Thymus (tissue), 11 donors: Measurements from ENCODE around the gene LRP1. TPM values are rescaled to one million over a fixed set of nuclear protein-coding genes. Genes with fewer than 3 reads are reported as not detected.

Source experiments
- DNase-seq, 9 donors: peaks; one replicate each; pipeline ENCODE4 v3.0.0-alpha.2; 2013; ENCODE audit warnings: low spot score in 9 of 9, low read depth in 6 of 9, missing footprints in 1 of 9
- H3K27ac ChIP-seq, 2 donors: one replicate each; pipeline ENCODE4 v1.5.1; 2013; ENCODE audit warnings: control low read depth in 1 of 2, low read depth in 1 of 2, low read length in 1 of 2, mild to moderate bottlenecking in 1 of 2, moderate library complexity in 1 of 2
- H3K27me3 ChIP-seq, 2 donors: one replicate each; pipeline ENCODE4 v1.5.1; 2013; ENCODE audit warnings: low read length in 1 of 2; ENCODE audit not compliant: control insufficient read depth in 2 of 2, insufficient read depth in 1 of 2
- H3K36me3 ChIP-seq, 2 donors: one replicate each; pipeline ENCODE4 v1.5.1; 2013; ENCODE audit warnings: low read length in 1 of 2, mild to moderate bottlenecking in 1 of 2, moderate library complexity in 1 of 2; ENCODE audit not compliant: control insufficient read depth in 2 of 2, insufficient read depth in 2 of 2
- H3K4me1 ChIP-seq, 2 donors: one replicate each; pipeline ENCODE4 v1.5.1; 2013; ENCODE audit warnings: low read length in 2 of 2; ENCODE audit not compliant: control insufficient read depth in 2 of 2, insufficient read depth in 2 of 2
- H3K4me3 ChIP-seq, 2 donors: one replicate each; pipeline ENCODE4 v1.5.1; 2013; ENCODE audit warnings: low read length in 2 of 2, control low read depth in 1 of 2, mild to moderate bottlenecking in 1 of 2
- H3K9me3 ChIP-seq, 2 donors: one replicate each; pipeline ENCODE4 v1.5.1; 2013; ENCODE audit warnings: low read length in 1 of 2, mild to moderate bottlenecking in 1 of 2; ENCODE audit not compliant: control insufficient read depth in 2 of 2, insufficient read depth in 1 of 2
- WGBS: extraction: QIAGEN DNeasy Blood & Tissue Kit; methylation state at CpG from one replicate; pipeline ENCODE4 v1.1.7; 2013; 5-methylcytosine and 5-hydroxymethylcytosine counted together
- polyA plus RNA-seq: library from polyadenylated mRNA; stranded (reverse); fragments of 200-250 nt; gene quantifications from one replicate; pipeline ENCODE4 v1.2.3, GENCODE V29; 2013
- total RNA-seq: library from RNA; stranded (reverse); fragments of 120-200 nt; gene quantifications from one replicate; pipeline ENCODE4 v1.2.4, GENCODE V29; 2013
- donor health status: healthy.

The LRP1 gene
- total and polyA plus RNA-seq, 2 donors: 4.5 to 22.6 TPM

DNA sequence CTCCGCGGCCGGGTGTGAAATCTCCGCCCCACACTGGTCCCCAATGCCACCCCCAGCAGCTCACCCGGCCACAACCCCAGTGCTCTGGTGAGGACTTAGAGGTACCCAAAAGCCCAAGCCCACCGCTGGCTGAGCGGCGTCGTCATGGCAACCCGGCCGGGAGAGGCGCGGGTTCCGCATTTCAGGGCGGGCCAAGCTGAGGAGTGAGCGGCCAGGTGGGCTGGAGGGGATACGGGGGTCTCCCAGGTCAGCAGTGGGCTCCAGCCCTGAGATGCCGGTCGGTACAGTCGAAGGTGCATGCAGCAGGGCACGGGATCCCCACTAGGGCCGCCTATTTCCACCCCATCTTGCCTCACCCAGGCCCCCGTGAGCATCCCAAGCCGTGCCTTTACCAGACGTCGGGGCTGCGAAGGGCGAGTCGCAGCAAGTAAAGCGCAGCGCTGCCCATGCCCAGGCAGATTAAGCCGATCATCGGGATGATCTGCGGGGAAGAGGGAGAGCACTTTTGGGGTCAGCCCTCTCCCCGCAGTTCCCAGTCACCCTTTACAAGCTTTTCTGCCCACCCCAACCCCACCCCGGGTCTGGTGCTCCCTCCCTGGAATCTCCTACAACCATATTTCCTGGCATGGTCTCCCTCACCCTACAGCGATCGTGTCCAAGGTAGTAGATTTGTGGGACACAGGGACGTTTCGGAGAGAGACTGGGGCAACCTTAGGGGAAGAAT is 108.1 kb downstream of the LRP1 start:
- Histone ChIP-seq H3K27me3 (peaks cover 65 to 71% of the 10 kb centered on the region in 2 donors), H3K4me1 (peaks cover 26 to 59% of the 10 kb centered on the region in 2 donors), H3K36me3 (peaks cover 38 to 45% of the 10 kb centered on the region in 2 donors), H3K9me3 (peaks cover 0 to 32% of the 10 kb centered on the region in 2 donors), H3K27ac (no peak overlapping the region), H3K4me3 (no peak overlapping the region)
- 14% methylated on average over 40 of the region's 40 CpGs for WGBS
- peak in 1 of 9 donors; percentile 12 for DNase-seq

DNA sequence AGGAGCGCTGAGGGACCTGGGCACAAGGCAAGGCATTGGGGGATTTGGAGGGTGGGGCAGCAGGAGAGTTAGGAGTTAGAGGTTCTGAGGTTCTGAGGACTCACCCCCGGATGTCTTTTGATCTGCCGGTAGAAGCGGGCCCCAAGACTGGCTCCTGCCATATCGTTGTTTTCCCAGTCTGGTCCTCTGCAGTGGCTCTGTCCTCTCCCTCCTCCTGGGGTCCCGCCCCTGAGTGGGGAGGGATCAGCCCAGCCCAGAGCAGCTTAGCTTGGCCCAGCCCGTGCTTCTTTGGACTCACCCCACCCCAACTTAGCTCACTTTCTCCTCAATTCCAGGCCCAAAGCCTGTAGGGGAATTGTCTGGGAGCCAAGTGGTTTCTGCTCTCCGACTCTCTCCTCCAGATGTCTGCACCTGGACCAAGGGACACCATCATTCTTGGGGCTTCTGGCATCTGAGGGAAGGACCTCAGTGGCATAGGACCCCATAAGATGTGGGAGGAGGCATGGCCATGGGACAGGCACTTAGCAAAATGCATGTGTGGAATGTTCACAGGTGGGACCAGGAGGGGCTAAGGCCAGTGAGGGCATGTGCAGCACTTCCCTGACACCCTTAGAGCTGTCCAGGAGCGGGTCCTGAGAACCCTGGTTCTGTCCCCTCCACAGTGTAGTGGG is 108.8 kb downstream of the LRP1 start:
- Histone ChIP-seq H3K36me3 (peaks cover 31 to 38% of the 10 kb centered on the region in 2 donors), H3K4me1 (peaks cover 26 to 64% of the 10 kb centered on the region in 2 donors), H3K4me3 (no peak overlapping the region), H3K9me3 (peaks cover 0 to 34% of the 10 kb centered on the region in 2 donors), H3K27ac (no peak overlapping the region), H3K27me3 (peaks cover 72 to 78% of the 10 kb centered on the region in 2 donors)
- DNase-seq: peak in 1 of 9 donors; percentile 9
- WGBS: 28% methylated on average over 9 of the region's 9 CpGs

DNA sequence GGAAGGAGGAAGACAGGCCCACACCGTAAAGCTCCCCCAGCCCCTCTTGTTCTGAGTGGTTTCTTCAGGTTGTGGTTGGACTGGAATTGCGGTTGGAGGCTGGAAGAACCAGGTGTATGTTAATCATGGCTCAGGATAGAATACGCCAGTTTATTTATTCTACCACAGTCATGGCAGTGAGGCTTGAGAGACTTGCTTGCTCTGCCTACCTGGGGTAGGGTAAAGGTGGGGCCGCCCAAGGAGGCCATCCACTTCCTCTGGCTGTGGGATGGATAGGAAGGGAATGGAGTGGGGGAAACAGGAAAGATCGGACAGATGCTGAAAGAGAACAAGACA is 109.3 kb downstream of the LRP1 start:
- peaks cover 0 to 39% of the 10 kb centered on the region in 2 donors for H3K9me3 ChIP-seq
- WGBS: 30% methylated on average over 5 of the region's 5 CpGs
- H3K27me3 ChIP-seq: peaks cover 77 to 83% of the 10 kb centered on the region in 2 donors
- H3K36me3 ChIP-seq: peaks cover 26 to 33% of the 10 kb centered on the region in 2 donors
- peaks cover 27 to 68% of the 10 kb centered on the region in 2 donors for H3K4me1 ChIP-seq
- no peak for DNase-seq
- H3K27ac ChIP-seq: no peak overlapping the region
- H3K4me3 ChIP-seq: no peak overlapping the region

GRCh38 chr12:57237932-57238853 is 109.9 kb downstream of the LRP1 start:
- 6% methylated on average over 63 of the region's 63 CpGs for WGBS
- peak in 1 of 9 donors; percentile 50 for DNase-seq
- Histone ChIP-seq H3K27ac (no peak overlapping the region), H3K4me3 (peak overlapping the region; percentile 24 to 28), H3K9me3 (peaks cover 0 to 44% of the 10 kb centered on the region in 2 donors), H3K4me1 (peaks cover 33 to 75% of the 10 kb centered on the region in 2 donors), H3K36me3 (peaks cover 20 to 27% of the 10 kb centered on the region in 2 donors), H3K27me3 (peaks cover 83 to 89% of the 10 kb centered on the region in 2 donors)

- Histone ChIP-seq H3K9me3 (peaks cover 0 to 45% of the 10 kb centered on the region in 2 donors), H3K4me1 (peaks cover 33 to 82% of the 10 kb centered on the region in 2 donors), H3K4me3 (peak overlapping the region; percentile 24 to 28), H3K36me3 (peaks cover 12 to 19% of the 10 kb centered on the region in 2 donors), H3K27me3 (peaks cover 89 to 96% of the 10 kb centered on the region in 2 donors), H3K27ac (no peak overlapping the region)
- WGBS: 3% methylated on average over 47 of the region's 47 CpGs
- peak in 7 of 9 donors; percentile 66 to 91 (median 81) for DNase-seq
Measured at GRCh38 chr12:57238854-57239554, 110.7 kb downstream of the LRP1 start.

- Histone ChIP-seq H3K27me3 (peaks cover 92 to 100% of the 10 kb centered on the region in 2 donors), H3K4me1 (peaks cover 33 to 82% of the 10 kb centered on the region in 2 donors), H3K36me3 (peaks cover 5 to 13% of the 10 kb centered on the region in 2 donors), H3K27ac (no peak overlapping the region), H3K4me3 (peak overlapping the region; percentile 49 to 50), H3K9me3 (peaks cover 0 to 45% of the 10 kb centered on the region in 2 donors)
- WGBS: 7% methylated on average over 14 of the region's 14 CpGs
- no peak for DNase-seq
Measured at GRCh38 chr12:57239587-57240065, 111.3 kb downstream of the LRP1 start.

DNA sequence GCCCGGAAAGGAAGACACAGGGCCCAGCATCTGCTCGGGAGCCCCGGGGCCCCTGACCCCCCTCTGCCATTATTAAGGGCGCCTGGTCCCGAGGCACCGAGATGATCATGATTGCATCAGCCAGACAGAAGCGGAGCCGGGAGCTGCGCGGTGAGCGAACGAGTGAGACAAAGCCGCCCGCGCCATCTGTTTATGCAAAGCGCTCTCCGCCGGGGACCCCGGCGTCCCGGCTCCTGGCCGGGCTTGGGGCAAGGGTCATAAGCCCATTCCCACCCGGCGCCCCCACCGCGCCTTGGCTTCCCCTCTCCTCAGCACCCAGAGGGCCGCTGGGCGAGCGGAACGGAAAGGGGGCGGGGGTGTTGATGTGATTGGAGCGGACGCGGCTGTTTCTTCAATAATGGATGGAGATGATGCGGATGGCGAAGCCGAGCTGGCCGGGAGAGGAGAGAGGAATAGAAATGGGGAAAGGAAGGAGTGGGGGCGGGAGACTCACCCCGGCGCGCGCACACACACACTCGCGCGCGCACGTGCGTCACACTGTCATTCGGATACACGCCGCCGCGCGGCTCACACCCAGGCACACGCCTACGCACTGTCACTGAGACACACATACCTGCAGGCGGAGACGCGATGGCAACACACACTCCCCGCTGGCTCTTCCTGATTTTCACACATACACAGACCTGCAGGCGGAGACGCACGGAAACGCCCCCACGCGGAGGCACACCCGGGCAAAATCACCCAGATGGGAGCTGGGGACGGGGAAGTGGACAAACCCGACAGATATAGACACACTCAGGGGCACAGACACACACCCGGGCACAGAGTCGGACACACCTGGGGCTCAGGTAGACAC is 112.0 kb downstream of the LRP1 start:
- H3K27ac ChIP-seq: no peak overlapping the region
- H3K4me3 ChIP-seq: peak overlapping the region; percentile 49 to 50
- peaks cover 0 to 43% of the 10 kb centered on the region in 2 donors for H3K9me3 ChIP-seq
- H3K27me3 ChIP-seq: peaks cover 87 to 94% of the 10 kb centered on the region in 2 donors
- peaks cover 33 to 80% of the 10 kb centered on the region in 2 donors for H3K4me1 ChIP-seq
- H3K36me3 ChIP-seq: peaks cover 0 to 6% of the 10 kb centered on the region in 2 donors
- peak in 5 of 9 donors; percentile 63 to 84 (median 69) for DNase-seq
- 1% methylated on average over 72 of the region's 72 CpGs for WGBS
